GM19035 (cell line): ENCODE measurements around the gene SLC4A5.
"Not testable (repeated sequence)": the region's sequence is repeated elsewhere in the genome, so short reads cannot be mapped to it uniquely, and the experiment has no call there.

Experiments used
- ATAC-seq: cut with Tn5 transposase; IDR thresholded peaks from one replicate; pipeline ENCODE4 v1.9.1; 2021; ENCODE audit not compliant: unreplicated experiment

The SLC4A5 gene

GRCh38 chr2:74366036-74366435, 22.8 kb upstream of the SLC4A5 start:
- ATAC-seq: no peak

GRCh38 chr2:74364533-74365505, 21.6 kb upstream of the SLC4A5 start:
- ATAC-seq: no peak

GRCh38 chr2:74361327-74361726, 18.1 kb upstream of the SLC4A5 start:
- no peak for ATAC-seq

DNA sequence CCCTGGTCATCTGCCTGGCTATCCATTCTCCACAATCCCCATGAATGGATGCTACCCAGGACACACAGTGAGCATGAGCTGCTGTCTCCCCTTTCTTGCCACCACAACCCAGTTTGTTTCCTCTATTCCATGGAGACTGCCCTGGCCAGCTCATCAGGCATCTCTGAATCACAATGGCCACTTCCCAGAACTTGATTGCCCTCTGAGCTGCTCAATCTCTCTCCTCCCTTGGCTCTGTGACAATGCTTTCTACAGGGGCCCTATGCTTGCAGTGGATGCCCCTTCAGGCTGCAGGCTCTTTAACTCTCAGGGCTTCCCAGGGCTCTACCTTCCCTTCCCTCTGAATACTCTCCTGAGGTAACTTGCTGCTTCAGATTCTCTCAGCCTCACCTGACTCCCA, 14.4 kb upstream of the SLC4A5 start:
- ATAC-seq: no peak

GRCh38 chr2:74349889-74350288, 6.7 kb upstream of the SLC4A5 start:
- no peak for ATAC-seq

DNA sequence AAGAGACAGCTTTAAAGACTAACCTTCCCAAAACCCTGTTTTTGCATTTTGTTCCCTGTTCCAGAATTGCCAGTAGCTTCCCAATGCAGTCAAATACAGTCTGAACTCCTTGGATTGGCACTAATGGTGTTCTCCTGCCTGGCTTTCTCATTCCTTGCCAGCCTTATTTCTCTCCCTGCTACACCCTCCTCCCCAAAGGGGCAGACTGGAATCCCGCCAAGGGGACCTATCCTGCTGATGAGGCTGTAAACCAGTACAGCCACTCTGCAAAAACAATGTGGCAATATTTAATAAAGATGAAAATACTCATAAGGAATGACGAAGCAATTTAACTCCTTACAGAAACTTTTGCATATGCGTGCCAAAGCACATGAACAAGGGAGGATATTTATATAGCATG, 4.5 kb upstream of the SLC4A5 start:
- no peak for ATAC-seq

GRCh38 chr2:74347303-74347702, 4.1 kb upstream of the SLC4A5 start:
- ATAC-seq: no peak

DNA sequence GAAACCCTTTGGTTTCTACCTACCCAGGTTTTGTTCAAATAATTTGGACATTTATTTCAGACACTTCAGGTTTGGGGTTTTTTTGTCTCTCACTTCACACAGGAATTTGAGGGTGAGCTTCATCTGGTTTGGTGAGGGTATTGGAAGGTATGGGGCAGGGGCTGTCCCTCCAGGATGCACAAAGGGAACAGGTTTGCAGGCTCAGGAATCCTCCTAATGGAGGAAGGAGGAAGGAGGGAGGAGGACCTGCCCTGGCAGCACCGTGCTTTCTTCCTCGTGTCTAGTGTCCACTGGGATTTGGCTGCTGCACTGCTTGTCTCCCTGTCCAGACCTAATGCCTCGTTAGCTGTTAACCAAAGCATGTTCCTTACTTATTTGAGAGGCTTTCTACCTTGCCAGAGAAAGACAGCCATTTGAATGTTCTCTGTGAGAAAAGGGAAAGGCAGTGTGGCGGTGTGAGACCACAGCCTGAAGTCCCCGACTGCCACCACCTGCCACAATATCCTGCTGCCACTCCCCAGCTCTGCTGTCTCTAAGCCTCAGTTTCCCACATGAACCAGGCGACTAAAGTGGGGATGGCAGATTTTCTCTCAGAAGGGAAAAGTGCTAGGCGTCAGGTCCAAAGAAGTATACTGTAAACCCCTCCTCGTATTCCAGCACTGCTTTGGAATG, 2.2 kb upstream of the SLC4A5 start:
- ATAC-seq: no peak

- ATAC-seq: not testable (repeated sequence)
Measured at GRCh38 chr2:74336227-74336626, 7.0 kb downstream of the SLC4A5 start.

DNA sequence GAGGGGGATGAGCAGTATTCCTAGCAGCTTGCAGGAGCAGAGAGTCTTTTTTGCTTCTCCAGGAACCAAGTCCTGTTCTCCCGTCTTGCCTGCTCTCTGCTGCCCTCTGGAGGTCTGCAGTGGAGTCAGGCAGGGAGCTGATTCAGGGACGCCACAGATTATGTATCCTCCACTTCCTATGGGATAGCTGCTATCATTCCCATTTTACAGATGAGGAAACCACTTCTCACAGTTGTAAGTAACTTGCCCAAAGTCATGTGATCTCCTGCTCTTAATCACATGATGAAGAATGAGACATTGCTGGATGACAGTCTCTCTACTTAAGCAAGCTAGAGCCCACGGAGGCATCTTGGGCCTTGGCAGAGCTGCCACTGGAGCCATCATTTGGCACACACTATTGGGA, 8.3 kb downstream of the SLC4A5 start:
- no peak for ATAC-seq

DNA sequence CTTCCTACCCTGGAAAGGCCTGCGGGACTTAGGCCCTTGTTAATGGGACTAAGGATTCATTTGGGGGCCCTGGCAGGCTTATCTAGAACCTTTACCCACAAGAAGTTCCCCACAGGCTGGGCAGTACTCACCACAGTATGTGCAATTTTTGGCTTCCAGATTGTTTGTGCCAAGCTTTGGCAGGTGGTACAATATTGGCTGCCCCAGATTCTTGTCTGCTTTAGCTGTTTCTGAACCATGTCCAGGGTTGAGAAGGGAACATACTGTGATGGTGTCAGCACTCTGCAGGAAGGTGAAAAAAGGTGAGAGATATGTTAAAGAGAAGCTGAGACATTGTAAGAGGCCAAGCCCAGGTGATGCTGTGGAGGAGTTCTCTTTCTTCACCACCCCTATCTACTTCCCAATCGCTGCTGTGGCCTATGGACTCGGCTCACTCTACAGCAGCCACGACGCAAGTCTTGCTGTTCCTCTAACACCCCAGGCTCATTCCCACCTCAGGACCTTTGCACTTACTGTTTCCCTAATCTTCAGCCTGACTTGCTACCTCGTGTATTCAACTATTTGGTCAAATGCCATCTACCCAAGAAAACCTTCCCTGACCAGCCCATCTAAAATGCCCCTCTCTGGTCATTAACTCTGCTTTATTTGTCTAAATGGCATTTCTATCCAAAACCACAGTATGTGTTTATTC, 9.2 kb downstream of the SLC4A5 start:
- ATAC-seq: no peak

DNA sequence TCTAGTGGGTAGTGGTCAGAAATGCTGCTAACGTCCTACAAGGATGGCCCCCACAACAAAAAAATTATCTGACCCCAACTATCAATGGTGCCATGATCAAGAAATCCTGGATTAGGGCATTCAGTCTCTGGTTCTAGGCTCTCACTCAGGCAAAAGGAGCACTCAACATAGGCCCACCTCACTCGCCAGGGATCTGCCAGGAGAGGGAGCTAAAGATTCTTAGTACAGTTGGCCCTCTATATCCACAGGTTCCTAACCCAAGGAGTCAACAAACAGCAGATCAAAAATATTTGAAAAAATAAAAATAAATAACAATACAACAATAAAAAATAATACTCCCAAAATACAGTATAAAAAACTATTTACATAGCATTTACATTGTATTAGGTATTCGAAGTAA, 10.0 kb downstream of the SLC4A5 start:
- no peak for ATAC-seq

DNA sequence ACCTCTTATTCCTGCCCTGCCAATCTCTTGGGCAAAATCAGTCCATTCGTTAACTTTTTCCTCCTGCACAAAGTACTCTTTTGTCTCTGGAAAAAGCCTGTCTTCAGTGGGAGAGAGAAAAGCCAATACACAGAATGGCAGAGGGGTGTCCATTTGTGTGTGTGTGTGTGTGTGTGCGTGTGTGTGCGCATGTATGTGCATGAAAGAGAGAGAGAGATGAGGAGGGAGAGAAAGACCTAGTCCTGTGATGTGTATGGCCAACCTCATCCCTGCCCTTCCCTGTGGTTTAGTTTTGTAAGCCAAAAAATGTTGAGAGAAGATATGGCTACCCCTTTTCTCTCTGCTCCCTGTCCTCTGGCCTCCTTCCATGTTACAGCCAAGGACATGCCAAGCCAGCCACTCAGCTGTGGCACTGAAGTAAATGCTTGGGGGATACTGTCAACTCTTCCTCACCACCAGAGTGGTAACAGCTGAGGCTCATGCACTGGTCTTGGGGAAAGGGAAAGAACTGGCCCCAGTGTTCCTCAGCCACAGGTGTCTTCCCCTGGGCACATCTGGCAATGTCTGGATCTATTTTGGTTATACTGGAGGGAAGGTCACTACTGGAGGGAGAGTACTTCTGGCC, 10.6 kb downstream of the SLC4A5 start:
- ATAC-seq: no peak

DNA sequence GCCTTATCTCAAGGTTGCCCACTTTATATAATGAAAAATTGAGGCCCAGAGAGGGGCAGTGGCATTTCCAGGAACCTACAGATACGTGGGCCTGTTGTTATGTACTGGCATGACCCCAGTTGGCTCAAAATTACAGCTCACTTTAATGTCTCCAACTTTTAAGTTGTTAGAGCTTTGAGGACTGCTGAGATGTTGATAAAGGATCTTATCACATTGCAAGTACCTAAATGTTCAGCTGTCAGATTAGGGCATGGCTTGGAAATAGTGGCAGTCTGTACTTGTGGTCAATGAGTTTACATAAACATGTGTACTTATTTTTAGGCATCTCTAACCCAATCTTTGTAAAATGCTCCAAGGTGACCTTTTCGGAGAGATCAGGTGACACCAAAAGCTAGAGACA, 14.6 kb downstream of the SLC4A5 start:
- no peak for ATAC-seq

- ATAC-seq: no peak
Measured at GRCh38 chr2:74328074-74328473, 15.1 kb downstream of the SLC4A5 start.

DNA sequence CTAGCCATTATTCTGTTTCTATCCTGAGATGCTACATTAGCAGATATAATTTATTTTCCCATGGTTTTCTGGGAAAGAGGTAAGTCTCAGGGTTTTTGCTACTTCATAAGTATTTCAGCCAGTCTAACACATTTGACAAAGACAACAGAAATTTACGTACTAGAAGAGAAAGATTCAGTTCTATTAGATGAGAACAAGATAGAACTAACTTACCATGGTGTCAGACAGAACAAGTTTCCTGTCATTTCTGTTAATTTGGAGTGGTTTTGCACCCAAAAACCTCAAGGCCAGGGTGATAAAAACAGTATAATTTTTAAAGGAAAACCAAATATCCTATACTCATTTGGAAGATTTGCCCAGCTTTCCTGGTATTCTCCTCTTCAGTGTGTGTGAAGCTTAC, 15.6 kb downstream of the SLC4A5 start:
- ATAC-seq: no peak

- no peak for ATAC-seq
Measured at GRCh38 chr2:74327199-74327598, 16.0 kb downstream of the SLC4A5 start.

GRCh38 chr2:74325815-74326214, 17.4 kb downstream of the SLC4A5 start:
- ATAC-seq: no peak

GRCh38 chr2:74321737-74322136, 21.5 kb downstream of the SLC4A5 start:
- no peak for ATAC-seq

DNA sequence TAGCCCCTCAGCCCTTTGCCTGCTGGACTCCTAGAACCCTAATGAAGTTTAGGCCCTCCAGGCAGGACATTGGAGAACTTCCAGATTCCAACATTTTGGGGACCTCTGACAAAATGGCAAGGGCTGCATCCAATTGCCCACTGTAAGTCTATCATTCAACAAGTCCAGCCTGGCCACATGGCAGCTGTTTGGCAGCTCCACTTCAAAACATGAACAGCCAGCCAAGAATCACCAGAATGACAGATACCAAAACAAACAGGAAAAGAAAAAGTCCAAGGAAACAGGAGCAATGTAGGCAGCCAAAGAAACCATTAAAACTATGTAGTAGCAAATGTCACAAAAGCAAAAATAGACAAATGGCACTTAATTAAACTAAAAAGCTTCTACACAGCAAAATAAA, 25.5 kb downstream of the SLC4A5 start:
- no peak for ATAC-seq

DNA sequence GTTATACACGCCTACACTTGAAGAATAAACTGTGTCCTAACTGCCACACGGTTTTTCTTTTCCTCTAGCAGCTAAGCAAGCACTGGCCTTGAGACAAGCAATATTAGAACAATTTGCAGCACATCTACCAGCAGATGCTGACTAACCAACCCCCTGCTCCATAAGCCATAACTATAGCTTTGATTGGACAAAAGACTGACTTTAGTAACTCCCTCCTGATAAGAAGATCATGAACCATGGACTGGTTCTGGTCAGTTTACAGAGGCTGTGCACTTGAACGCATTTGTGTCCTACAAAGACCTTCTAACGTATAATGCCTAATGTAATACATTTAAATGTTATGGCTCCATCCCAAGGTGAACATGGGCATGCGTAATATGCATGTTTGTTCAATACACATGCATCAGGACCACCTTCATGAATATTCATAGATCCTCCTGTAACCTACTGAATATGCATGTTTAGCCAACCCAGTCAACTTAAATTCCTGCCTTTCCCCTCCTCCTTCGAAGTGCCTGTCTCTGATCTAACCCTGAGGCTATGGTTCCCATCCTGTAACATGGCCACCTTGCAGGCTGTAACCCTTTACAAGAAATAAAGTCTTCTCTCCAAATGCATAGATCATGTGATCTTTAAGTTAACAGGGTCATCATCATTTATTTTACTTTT, 26.5 kb downstream of the SLC4A5 start:
- ATAC-seq: no peak
